ENCODE measurements around the gene PORCN.

PORCN gene

DNA sequence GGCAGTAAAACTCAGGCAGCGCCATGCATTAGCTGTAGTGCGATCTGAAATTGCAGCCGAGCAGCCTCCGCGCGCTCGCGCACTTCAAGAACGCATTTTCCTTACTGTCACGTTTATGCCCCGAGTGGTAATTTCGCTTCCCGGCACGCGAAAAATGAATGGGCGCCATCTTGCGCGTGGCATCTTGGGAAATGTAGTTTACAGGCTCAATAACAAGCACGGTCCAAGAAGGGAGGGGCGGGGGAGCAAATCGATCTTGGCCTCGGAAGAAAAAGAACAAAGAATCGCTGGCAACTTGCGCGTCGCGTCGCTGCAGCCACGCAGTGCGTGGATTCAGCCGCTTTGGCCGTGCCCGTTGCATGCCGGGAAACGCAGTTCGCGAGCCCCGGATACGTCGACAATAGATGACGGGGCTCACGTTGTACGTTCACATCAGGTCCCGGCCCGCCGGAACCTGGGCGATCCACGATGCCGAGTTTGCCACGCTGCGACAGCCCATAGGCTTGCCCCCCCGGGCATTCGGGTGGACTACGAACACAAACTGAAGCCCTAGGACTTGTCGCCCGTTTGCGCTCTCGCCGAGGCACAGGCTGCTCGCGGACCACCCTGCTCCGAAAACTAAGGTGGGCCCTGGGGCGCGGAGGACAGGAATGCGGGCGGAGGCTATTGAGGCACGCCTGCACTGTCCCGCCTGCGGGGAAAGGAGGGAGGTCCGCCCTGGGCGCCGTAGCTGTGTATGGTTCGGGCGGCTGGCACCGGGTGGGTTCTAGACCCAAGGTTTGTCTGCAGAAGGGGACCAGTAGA lies 32.8 kb upstream of the PORCN start, which contains the start of gene FTSJ1:
TSS of gene FTSJ1 (plus strand) at position 426 of the 804 bp plus-strand sequence. CDS start 1,849 bp downstream, outside the sequence.
- peak; percentile 71 to 72 for DNase-seq (ENCODE audit: low read depth in 1 of 2, low spot score in 1 of 2)

DNA sequence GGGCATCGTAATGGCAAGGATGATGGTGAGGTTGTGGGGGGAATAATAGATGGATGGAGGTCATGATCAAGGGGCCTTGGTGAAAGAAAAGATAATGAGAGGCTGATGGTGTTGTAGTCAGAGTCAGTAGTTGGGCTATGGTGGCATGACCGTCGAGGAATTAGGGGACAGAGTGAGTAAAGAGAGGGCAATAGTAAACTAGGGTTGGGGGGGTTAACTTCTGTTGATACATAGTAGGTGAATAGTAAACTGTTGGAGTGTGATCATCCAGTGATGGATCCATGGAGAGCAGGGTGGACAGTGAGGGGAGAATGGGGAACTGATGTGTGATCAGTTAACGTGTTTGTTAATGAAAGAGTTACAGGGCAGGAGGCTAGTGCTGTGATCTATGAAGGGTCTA lies 31.9 kb upstream of the PORCN start:
- no peak for DNase-seq (ENCODE audit: low read depth in 1 of 2, low spot score in 1 of 2)

DNA sequence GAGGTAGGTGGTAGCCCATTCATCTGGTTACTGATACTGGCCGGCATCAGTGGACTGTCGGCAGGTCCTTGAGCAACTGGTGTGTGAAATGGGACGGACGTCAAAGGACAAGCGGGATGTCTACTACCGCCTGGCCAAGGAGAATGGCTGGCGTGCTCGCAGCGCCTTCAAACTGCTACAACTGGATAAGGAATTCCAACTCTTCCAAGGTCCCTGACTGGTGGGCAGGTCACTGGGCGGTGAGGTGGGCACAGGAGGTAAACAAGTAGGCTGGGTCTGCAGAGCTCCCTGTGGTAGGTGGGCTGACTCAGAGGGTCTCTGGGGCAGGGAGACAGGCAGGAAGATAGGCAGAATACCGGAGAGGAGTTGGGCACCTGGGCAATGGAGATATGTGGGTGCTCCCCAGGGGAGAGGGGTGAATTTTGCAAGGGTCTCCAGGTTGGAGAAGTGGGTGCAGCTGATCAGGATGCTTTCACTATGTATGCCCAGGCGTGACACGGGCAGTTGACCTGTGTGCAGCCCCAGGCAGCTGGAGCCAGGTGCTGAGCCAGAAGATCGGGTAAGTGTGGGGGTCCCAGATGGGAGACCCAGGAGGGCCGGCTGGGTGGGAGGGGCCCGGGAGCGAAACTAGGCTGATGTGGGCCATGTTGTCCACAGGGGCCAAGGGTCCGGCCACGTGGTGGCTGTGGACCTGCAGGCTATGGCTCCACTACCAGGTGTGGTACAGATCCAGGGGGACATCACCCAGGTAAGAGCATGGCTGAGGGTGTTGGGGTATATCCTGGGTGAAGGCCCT lies 30.6 kb upstream of the PORCN start:
- DNase-seq (ENCODE audit: low read depth in 1 of 2, low spot score in 1 of 2) = no peak

DNA sequence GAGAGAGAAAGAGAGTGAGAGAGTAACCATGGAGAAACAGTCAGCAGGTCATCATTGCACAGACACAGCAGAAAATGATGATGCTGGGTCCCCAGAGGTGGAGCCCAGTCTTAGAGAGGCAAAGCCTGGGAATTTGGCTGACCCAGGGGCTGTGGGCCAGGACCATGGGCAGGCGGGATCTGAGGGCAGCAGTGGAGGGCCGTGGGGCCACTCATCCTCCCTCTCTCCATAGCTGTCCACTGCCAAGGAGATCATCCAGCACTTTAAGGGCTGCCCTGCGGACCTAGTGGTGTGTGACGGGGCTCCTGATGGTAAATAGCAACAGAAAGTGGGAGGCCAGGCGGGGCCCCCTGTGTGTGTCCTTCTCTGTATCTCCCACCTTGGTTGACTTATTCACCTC lies 30.0 kb upstream of the PORCN start:
- no peak for DNase-seq (ENCODE audit: low read depth in 1 of 2, low spot score in 1 of 2)

DNA sequence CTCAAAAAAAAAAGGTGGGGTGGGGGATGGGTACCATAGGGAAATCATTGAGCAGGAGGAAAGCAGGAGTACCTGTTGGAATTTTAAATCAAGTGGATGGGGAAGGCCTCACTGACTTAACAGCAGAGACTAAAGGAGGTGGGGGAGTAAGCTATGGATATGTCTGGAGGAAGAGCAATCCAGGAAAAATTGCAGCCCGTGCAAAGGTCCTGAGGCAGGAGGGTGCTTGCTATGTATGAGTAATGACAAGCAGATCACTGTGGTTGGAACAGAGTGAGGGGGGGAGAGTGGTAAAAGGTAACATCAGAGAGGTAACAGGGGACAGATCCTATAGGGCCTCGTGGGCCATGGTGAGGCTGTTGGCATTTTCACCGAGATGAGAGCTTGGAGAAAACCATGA lies 28.6 kb upstream of the PORCN start:
- DNase-seq (ENCODE audit: low read depth in 1 of 2, low spot score in 1 of 2) = no peak

DNA sequence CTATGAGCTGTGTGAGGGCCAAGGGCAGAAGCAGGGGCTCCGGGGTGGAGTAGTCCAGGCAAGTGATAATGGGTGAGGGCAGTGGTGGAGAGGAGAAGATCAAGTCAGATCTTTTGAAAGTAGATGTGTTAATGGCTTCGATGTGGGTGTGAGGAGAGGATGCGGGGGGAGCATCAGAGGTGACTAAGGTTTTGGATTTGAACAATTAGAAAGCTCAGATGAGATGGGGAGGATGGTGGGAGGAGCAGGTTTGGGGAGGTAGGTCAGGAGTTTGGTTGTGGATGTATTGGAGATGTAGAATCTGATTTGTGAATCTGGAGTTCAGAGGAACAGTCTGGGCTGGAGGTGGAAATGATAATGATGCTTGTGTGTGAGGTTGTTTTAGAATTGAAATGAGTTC lies 28.2 kb upstream of the PORCN start:
- no peak for DNase-seq (ENCODE audit: low read depth in 1 of 2, low spot score in 1 of 2)

DNA sequence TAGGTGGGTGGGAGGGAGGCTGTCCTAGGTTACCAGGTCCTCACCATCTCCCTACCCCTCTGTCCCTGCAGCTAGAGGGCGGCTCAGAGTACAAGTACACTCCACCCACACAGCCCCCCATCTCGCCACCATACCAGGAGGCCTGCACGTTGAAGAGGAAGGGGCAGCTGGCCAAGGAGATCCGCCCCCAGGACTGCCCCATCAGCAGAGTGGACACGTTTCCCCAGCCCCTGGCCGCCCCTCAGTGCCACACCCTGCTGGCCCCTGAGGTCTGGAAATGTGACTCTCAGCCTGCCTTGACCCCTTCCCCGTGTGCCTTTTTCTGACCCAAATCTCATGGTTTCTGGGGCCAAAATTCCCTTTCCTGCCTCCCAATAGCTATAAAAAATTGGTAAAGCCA lies 26.3 kb upstream of the PORCN start:
- DNase-seq (ENCODE audit: low read depth in 1 of 2, low spot score in 1 of 2) = no peak

DNA sequence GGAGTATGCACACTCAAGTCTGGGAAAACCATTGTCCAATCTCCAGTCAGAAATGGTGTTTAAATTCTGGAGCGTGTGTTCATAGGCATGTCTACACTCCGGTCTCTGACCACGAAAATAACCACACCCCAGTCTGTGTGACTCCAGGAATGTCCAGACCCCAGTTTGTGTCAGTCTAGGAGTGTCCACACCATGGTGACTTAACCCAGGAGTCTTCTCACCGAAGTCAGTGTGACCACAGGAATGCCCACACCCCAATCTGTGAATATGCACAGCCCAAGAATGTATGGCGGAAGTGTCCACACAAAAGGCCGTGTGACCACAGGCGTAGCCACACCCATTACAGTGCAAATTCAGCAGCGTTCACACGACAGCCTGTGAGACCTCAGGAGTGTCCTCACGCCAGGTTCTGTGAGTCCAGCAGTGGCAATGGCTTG lies 21.4 kb upstream of the PORCN start:
- DNase-seq (ENCODE audit: low read depth in 1 of 2, low spot score in 1 of 2) = no peak

DNA sequence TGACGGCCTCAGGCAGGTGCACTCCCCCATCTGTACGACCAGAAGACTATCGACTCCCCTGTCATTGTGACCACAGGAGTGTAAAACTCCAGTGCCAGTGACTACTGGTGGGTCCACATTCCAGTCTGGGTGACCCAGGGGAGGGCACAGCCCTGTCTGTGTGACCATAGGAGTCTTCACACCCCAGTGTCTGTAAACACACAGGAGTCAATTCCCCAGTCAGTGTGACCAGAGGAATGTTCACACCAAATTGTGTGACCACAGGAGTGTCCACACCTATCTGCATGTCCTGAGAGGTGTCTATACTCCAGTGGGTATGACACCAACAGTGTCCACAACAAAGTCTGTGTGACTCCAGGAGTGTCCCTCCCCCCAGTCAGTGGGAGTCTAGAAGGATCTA lies 20.8 kb upstream of the PORCN start:
- no peak for DNase-seq (ENCODE audit: low read depth in 1 of 2, low spot score in 1 of 2)

DNA sequence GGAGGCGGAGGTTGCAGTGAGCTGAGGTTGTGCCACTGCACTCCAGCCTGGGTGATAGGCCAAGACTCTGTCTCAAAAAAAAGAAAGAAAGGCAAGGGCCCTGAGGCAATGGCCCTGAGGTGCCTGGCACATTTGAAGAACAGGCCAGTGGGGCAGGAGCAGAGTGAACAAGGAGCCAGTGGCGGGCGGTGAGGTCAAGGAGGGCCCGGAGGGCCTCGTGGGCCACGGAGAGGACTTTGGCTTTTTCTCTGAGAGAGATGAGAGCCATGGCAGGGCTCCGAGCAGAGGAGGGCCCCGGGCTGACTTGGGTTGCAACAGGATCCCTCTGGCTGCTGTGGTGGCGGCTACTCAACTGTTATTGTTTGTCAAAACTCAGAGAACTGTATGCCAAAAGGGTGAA lies 19.5 kb upstream of the PORCN start:
- no peak for DNase-seq (ENCODE audit: low read depth in 1 of 2, low spot score in 1 of 2)

DNA sequence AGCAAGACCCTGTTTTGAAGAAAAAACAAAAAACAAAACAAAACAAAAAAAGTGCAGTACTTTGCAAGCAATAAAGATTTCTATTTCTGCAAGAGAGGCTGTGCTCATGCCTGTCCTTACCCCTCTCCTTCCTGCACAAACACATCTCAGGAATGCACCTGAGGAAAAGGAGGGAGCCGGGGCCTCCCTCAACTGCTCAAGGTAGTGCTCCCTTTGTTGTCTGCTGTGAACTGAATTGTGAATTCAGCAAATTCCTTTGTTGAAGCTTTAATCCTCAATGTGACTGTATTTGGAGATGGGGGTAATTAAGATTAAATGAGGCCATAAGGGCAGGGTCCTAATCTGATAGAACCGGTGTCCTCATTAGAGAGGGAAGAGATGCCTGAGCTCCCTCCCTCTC lies 18.9 kb upstream of the PORCN start:
- no peak for DNase-seq (ENCODE audit: low read depth in 1 of 2, low spot score in 1 of 2)

DNA sequence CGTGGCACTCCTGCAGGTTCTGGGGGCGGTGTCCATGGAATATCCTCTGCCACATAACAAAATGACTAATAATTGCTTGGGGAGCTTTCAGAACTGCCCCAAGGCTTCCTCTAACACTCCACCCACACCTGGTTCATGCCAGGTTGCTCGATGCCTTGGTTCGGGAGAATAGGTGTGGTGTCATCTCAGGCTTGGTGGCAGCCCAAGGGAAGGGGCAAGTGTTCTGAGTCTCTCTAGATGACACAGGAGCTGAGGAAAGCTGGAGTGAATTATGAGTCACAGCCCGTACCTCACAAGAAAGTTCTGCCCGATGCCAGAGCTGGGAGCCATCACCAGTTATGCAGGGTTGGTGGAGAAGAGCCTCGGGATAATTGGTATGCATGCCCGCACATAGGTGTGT lies 18.1 kb upstream of the PORCN start:
- no peak for DNase-seq (ENCODE audit: low read depth in 1 of 2, low spot score in 1 of 2)

DNA sequence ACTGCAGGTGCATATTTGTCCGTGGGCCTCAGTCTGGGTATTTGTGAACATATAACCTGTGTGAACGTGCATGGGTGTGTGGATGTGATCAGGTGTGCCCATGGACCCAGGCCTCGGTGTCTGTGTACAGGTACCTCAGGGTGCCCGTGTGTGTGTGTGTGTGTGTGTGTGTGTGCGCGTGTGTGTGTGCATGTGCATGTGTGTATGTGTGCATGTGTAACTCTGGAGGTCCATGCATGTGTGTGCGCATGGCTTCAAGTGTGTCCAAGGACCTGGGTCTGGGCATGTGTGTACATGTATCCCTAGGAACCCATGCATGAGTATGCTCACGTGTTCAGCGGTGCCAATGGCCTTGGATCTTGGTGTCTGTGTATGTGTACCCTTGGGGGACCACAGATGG lies 17.0 kb upstream of the PORCN start:
- no peak for DNase-seq (ENCODE audit: low read depth in 1 of 2, low spot score in 1 of 2)

DNA sequence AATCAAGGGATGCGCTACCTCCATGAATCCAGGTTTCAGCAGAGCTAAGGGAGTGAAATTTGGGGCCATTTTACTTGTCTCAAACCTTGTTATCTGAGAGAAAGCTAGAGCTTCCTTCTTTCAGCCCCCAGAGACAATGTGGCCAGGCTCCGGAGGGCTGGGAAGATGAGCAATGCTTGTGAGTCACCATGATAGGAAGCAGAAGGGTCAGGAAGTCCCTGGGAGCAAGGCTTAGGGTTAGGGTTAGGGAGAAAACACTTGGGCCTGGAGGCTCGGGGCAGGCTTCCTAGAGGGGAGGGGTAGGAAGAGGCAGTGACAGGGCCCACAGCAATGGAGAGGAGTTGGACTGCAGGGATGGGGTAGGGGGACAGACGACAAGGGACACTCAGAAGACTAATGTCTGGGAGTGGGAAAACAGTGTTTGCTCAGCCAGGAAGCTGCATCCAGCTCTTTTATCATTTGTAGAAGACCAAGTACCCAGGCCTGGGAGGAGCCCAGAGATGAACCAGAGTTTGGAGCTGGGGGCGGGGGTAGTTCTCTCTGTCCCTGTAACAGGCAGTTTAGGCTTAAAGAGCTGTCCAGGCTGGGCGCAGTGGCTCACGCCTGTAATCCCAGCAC lies 16.4 kb upstream of the PORCN start:
- DNase-seq (ENCODE audit: low read depth in 1 of 2, low spot score in 1 of 2) = no peak

DNA sequence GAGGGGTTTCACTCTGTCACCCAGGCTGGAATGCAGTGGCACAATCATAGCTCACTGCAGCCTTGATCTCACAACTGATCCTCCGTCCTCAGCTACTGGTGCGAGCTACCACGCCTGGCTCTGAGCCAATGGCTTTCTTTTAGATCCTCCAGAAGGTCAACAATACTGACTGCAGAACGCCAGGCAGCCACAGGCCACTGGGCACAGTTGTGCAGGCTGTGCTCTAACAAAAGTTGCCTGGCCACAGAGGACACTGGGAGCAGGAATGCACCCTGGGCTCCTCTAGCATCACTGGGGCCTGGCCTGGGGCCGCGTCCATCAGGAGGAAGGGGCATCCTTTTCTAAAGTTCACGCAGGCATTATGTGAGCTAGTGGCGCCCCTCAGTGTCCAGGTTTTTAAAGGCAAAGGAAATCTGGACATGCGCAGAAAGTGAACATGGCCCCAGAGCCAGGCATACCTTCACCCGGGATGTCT lies 14.9 kb upstream of the PORCN start:
- DNase-seq (ENCODE audit: low read depth in 1 of 2, low spot score in 1 of 2) = no peak

DNA sequence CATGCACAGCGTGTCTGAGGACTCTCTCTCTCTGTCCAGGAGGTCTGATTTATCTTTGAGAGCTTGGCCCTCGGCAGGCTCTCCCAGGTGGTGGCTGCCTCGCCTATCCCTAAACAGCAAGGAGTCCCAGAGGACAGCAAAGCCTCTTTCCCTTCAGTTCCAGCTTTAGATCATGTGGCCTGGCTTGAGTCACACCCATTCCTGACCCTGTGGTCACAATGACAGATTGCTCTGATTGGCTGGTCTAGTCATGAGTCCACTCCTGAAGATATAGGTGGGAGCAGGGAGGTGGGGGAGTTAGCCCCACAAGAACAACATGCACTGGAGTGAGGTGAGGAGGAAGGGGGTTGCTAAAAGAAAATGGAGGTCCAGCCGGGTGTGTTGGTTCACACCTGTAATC lies 12.1 kb upstream of the PORCN start:
- DNase-seq (ENCODE audit: low read depth in 1 of 2, low spot score in 1 of 2) = no peak

DNA sequence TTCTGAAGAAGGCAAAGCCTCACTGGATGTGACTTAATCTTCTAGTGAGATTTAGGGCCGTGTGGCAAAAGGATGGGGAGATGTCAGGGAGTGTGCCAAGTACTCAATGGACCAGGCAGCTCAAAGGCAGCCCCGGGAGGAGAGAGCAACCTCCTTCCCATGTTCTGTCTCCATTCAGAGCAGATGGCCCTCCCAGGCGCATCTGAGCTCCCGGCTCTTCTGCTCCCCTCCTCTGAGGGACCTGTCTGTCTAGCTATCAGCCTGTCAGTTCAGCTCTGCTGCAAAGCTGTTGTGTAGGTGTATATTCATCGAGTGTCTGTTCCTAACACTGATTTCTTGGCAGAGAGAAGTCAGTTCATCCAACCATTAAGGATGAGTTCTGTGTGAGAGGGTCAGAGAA lies 10.9 kb upstream of the PORCN start:
- no peak for DNase-seq (ENCODE audit: low read depth in 1 of 2, low spot score in 1 of 2)

DNA sequence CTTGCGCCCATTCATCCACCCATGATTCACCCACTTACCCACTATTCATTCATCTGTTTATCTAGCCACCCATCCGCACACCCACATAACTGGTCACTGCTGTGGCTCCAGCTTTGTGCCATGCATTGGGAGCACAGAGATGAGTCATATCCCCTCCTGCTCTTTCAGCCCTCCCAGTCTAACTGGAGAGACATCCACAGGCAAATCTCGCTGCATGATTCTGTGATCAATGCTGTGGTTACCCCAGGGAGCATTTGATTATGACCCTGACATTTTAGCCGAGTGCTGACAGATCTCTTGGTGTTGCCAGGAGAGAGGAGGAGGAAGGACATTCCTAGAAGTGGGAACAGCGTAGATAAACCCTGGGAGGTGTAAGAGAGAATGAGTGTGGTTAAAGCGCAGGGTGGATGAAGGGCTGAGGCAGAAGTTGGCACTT lies 10.4 kb upstream of the PORCN start:
- no peak for DNase-seq (ENCODE audit: low read depth in 1 of 2, low spot score in 1 of 2)

DNA sequence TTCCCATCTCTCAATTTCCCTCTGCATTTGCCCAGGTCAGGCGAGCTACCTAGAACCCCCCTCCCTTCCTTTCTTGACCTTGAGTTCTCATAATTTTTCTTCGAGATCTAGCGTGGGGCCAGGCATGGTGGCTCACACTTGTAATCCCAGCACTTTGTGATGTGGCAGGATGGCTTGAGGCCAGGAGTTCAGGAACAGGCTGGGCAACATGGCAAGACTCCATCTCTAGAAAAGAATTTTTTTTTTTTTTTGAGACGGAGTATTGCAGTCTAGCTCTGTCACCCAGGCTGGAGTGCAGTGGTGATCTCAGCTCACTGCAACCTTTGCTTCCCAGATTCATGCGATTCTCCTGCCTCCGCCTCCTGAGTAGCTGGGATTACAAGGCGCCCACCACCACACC lies 4.5 kb upstream of the PORCN start:
- no peak for DNase-seq (ENCODE audit: low read depth in 1 of 2, low spot score in 1 of 2)

DNA sequence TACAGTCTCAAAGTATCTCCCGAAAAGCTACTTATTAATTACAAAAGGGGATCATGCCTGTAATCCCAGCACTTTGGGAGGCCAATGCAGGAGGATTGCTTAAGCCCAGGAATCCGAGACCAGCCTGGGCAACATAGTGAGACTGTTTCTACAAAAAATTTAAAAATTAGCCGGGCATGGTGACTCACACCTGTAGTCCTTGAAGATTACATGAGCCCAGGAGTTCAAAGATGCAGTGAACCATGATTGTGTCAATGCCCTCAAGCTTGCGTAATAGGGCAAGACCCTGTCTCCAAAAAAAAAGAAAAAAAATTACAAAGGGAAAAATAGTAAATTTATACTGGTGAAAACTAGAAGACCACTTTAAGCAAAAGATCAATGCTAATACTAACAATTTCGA lies 3.3 kb upstream of the PORCN start:
- no peak for DNase-seq (ENCODE audit: low read depth in 1 of 2, low spot score in 1 of 2)

DNA sequence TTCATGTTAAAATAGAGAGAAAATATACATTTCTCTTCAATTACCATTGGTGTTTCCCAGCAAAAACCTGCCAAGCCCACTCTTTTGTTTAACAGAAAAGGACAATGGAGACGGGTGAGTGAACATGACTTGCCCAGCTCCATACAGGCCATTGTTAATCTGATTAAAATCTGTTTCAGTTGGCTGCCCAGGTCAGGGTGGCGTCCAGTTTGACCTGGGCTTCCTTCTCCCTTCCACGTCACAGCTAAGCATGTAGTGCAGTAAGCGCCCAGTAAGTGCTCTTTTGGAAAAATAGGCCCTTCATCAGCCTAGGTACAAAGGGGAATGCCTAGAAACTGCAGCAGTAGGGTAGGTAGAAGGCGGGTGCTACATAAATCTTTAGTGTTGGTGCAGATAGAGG lies 1.5 kb upstream of the PORCN start:
- DNase-seq (ENCODE audit: low read depth in 1 of 2, low spot score in 1 of 2) = no peak

DNA sequence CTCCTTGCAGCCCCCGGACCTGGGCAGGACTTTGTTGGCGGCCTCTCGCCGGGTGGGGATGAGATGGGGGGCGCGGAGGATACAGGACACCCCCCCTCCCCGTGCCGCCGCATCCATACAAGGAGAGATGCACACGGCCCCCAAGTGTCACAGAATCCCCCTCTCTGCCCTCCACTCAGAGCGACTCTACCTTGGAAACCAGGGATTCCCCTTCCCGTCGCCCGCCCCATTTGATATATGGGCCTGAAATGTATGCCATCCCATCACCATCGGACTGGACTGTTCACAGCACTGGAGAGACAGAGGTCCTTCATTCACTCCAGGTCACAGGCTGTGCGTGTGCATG lies 426 bp downstream of the PORCN start:
- DNase-seq (ENCODE audit: low read depth in 1 of 2, low spot score in 1 of 2) = no peak
